Stimulated activated memory B cell treated with anti-CD40 and anti-IgM and Interleukin-4, amounts not matched to agents 10 μg/mL and 1 μg/mL and 100 μg/mL, for 72 hours (primary cell): Measurements from ENCODE around the gene ELFN2.
"Not testable (repeated sequence)": the region's sequence is repeated elsewhere in the genome, so short reads cannot be mapped to it uniquely, and the experiment has no call there.

Source experiments
- ATAC-seq: fragments of 150-1000 bp; cut with Tn5 transposase; 2 replicates; pipeline ENCODE4 v1.10.0; 2021
- H3K27ac Mint-ChIP-seq: one replicate; pipeline ENCODE4 v1.8.0; 2022; ENCODE audit warnings: mild to moderate bottlenecking, mixed read lengths
- H3K27me3 Mint-ChIP-seq: one replicate; pipeline ENCODE4 v1.8.0; 2022; ENCODE audit warnings: mixed read lengths
- H3K36me3 Mint-ChIP-seq: one replicate; pipeline ENCODE4 v1.8.0; 2022; ENCODE audit warnings: mixed read lengths
- H3K4me1 Mint-ChIP-seq: one replicate; pipeline ENCODE4 v1.8.0; 2022; ENCODE audit warnings: mixed read lengths
- H3K4me3 Mint-ChIP-seq: one replicate; pipeline ENCODE4 v1.8.0; 2022; ENCODE audit warnings: mild to moderate bottlenecking, moderate library complexity, mixed read lengths
- H3K9me3 Mint-ChIP-seq: one replicate; pipeline ENCODE4 v1.8.0; 2022; ENCODE audit warnings: mixed read lengths

The ELFN2 gene

GRCh38 chr22:37338539-37339246, 88.6 kb downstream of the ELFN2 start:
- H3K27me3 Mint-ChIP-seq, result peaks cover 93% of the 10 kb centered on the region
- no peak for ATAC-seq
- no peak overlapping the region for H3K4me3 Mint-ChIP-seq
- H3K4me1 Mint-ChIP-seq, result peaks cover 42% of the 10 kb centered on the region
- H3K27ac Mint-ChIP-seq, result no peak overlapping the region
- H3K36me3 Mint-ChIP-seq, result no peaks in the 10 kb centered on the region
- H3K9me3 Mint-ChIP-seq, result no peaks in the 10 kb centered on the region

- peaks cover 93% of the 10 kb centered on the region for H3K27me3 Mint-ChIP-seq
- no peak overlapping the region for H3K4me3 Mint-ChIP-seq
- peaks cover 49% of the 10 kb centered on the region for H3K4me1 Mint-ChIP-seq
- no peak overlapping the region for H3K27ac Mint-ChIP-seq
- ATAC-seq, result no peak
- no peaks in the 10 kb centered on the region for H3K9me3 Mint-ChIP-seq
- H3K36me3 Mint-ChIP-seq, result no peaks in the 10 kb centered on the region
Observed at GRCh38 chr22:37337204-37337943, 89.9 kb downstream of the ELFN2 start.

- no peak overlapping the region for H3K4me3 Mint-ChIP-seq
- no peaks in the 10 kb centered on the region for H3K36me3 Mint-ChIP-seq
- peaks cover 93% of the 10 kb centered on the region for H3K27me3 Mint-ChIP-seq
- no peaks in the 10 kb centered on the region for H3K9me3 Mint-ChIP-seq
- ATAC-seq, result no peak
- H3K4me1 Mint-ChIP-seq, result peaks cover 49% of the 10 kb centered on the region
- no peak overlapping the region for H3K27ac Mint-ChIP-seq
Observed at GRCh38 chr22:37336579-37336978, 90.7 kb downstream of the ELFN2 start.

GRCh38 chr22:37335806-37336199, 91.5 kb downstream of the ELFN2 start:
- ATAC-seq, result no peak
- Mint-ChIP-seq H3K36me3 (no peaks in the 10 kb centered on the region), H3K9me3 (no peaks in the 10 kb centered on the region), H3K27ac (no peak overlapping the region), H3K4me3 (no peak overlapping the region), H3K27me3 (peaks cover 96% of the 10 kb centered on the region), H3K4me1 (peaks cover 51% of the 10 kb centered on the region)

GRCh38 chr22:37334859-37335805, 92.1 kb downstream of the ELFN2 start:
- Mint-ChIP-seq H3K9me3 (no peaks in the 10 kb centered on the region), H3K36me3 (no peaks in the 10 kb centered on the region), H3K4me3 (no peak overlapping the region), H3K4me1 (peaks cover 56% of the 10 kb centered on the region), H3K27ac (no peak overlapping the region), H3K27me3 (peaks cover 95% of the 10 kb centered on the region)
- no peak for ATAC-seq

- no peak overlapping the region for H3K27ac Mint-ChIP-seq
- H3K9me3 Mint-ChIP-seq, result no peaks in the 10 kb centered on the region
- ATAC-seq, result no peak
- no peak overlapping the region for H3K4me3 Mint-ChIP-seq
- peaks cover 96% of the 10 kb centered on the region for H3K27me3 Mint-ChIP-seq
- peaks cover 57% of the 10 kb centered on the region for H3K4me1 Mint-ChIP-seq
- no peaks in the 10 kb centered on the region for H3K36me3 Mint-ChIP-seq
Observed at GRCh38 chr22:37334461-37334858, 92.8 kb downstream of the ELFN2 start.

- ATAC-seq, result no peak
- H3K36me3 Mint-ChIP-seq, result no peaks in the 10 kb centered on the region
- peaks cover 96% of the 10 kb centered on the region for H3K27me3 Mint-ChIP-seq
- H3K9me3 Mint-ChIP-seq, result no peaks in the 10 kb centered on the region
- H3K27ac Mint-ChIP-seq, result no peak overlapping the region
- H3K4me3 Mint-ChIP-seq, result no peak overlapping the region
- peaks cover 57% of the 10 kb centered on the region for H3K4me1 Mint-ChIP-seq
Observed at GRCh38 chr22:37333724-37334460, 93.4 kb downstream of the ELFN2 start.

- peaks cover 96% of the 10 kb centered on the region for H3K27me3 Mint-ChIP-seq
- ATAC-seq, result no peak
- no peak overlapping the region for H3K27ac Mint-ChIP-seq
- no peaks in the 10 kb centered on the region for H3K9me3 Mint-ChIP-seq
- H3K36me3 Mint-ChIP-seq, result no peaks in the 10 kb centered on the region
- peaks cover 43% of the 10 kb centered on the region for H3K4me1 Mint-ChIP-seq
- H3K4me3 Mint-ChIP-seq, result no peak overlapping the region
Observed at GRCh38 chr22:37331856-37332536, 95.3 kb downstream of the ELFN2 start.

GRCh38 chr22:37331034-37331428, 96.2 kb downstream of the ELFN2 start:
- H3K36me3 Mint-ChIP-seq, result no peaks in the 10 kb centered on the region
- peaks cover 93% of the 10 kb centered on the region for H3K27me3 Mint-ChIP-seq
- ATAC-seq, result no peak

GRCh38 chr22:37330200-37331033, 96.9 kb downstream of the ELFN2 start:
- H3K4me1 Mint-ChIP-seq, result peaks cover 29% of the 10 kb centered on the region
- no peak overlapping the region for H3K27ac Mint-ChIP-seq
- no peaks in the 10 kb centered on the region for H3K9me3 Mint-ChIP-seq
- no peak overlapping the region for H3K4me3 Mint-ChIP-seq
- H3K27me3 Mint-ChIP-seq, result peaks cover 87% of the 10 kb centered on the region
- ATAC-seq, result peak; percentile 69
- H3K36me3 Mint-ChIP-seq, result no peaks in the 10 kb centered on the region

More at GRCh38 chr22:37331034-37331428, 96.2 kb downstream of the ELFN2 start:
- peaks cover 35% of the 10 kb centered on the region for H3K4me1 Mint-ChIP-seq
- H3K9me3 Mint-ChIP-seq, result no peaks in the 10 kb centered on the region
- H3K27ac Mint-ChIP-seq, result no peak overlapping the region
- no peak overlapping the region for H3K4me3 Mint-ChIP-seq

- H3K27ac Mint-ChIP-seq, result no peak overlapping the region
Observed at GRCh38 chr22:37329238-37330140, 97.8 kb downstream of the ELFN2 start.

GRCh38 chr22:37328538-37329237, 98.6 kb downstream of the ELFN2 start:
- peaks cover 20% of the 10 kb centered on the region for H3K4me1 Mint-ChIP-seq
- not testable (repeated sequence) for ATAC-seq, H3K36me3 Mint-ChIP-seq, H3K4me3 Mint-ChIP-seq, H3K9me3 Mint-ChIP-seq, H3K27ac Mint-ChIP-seq
- peaks cover 75% of the 10 kb centered on the region for H3K27me3 Mint-ChIP-seq

More at GRCh38 chr22:37329238-37330140, 97.8 kb downstream of the ELFN2 start:
- no peaks in the 10 kb centered on the region for H3K36me3 Mint-ChIP-seq
- ATAC-seq, result no peak
- H3K4me3 Mint-ChIP-seq, result no peak overlapping the region
- no peaks in the 10 kb centered on the region for H3K9me3 Mint-ChIP-seq
- H3K27me3 Mint-ChIP-seq, result peaks cover 78% of the 10 kb centered on the region
- H3K4me1 Mint-ChIP-seq, result peaks cover 20% of the 10 kb centered on the region
